CD14-positive monocyte (primary cell): Measurements from ENCODE around the gene PAPOLA. TPM values are rescaled to one million over a fixed set of nuclear protein-coding genes. Genes with fewer than 3 reads are reported as not detected.

Source experiments
- DNase-seq, 3 donors: peaks; one replicate each; pipeline ENCODE4 v3.0.0-alpha.2; 2011 to 2022
- H2AFZ ChIP-seq: 2 replicates; pipeline ENCODE4 v1.6.0; 2012; ENCODE audit warnings: mild to moderate bottlenecking, low read depth, low read length, inconsistent platforms; ENCODE audit not compliant: insufficient read depth, poor library complexity, severe bottlenecking
- H3K27ac ChIP-seq, 2 donors: 1 replicate in 1 of 2; 2 replicates in 1 of 2; pipeline ENCODE4 v1.5.1; 2012 to 2013; ENCODE audit warnings: low read length in 2 of 2, control low read depth in 1 of 2, inconsistent platforms in 1 of 2, low read depth in 1 of 2, mild to moderate bottlenecking in 1 of 2
- H3K27me3 ChIP-seq, 2 donors: one replicate each; pipeline versions ENCODE4 v1.6.0 to v1.6.1; 2011 to 2013; ENCODE audit warnings: low read length in 2 of 2; ENCODE audit not compliant: control insufficient read depth in 2 of 2, insufficient read depth in 2 of 2
- H3K36me3 ChIP-seq, 2 donors: replicated peaks in 1 of 2; 1 replicate in 1 of 2; 2 replicates in 1 of 2; pipeline versions ENCODE4 v1.5.1 to v1.6.1; 2012 to 2013; ENCODE audit warnings: low read length in 2 of 2, control low read depth in 1 of 2, inconsistent platforms in 1 of 2, mild to moderate bottlenecking in 1 of 2; ENCODE audit not compliant: insufficient read depth in 2 of 2, control insufficient read depth in 1 of 2
- H3K4me1 ChIP-seq, 2 donors: 1 replicate in 1 of 2; 2 replicates in 1 of 2; pipeline versions ENCODE4 v1.5.1 to v1.6.1; 2012 to 2013; ENCODE audit warnings: low read length in 2 of 2, control low read depth in 1 of 2, inconsistent platforms in 1 of 2, mild to moderate bottlenecking in 1 of 2, moderate library complexity in 1 of 2; ENCODE audit not compliant: insufficient read depth in 2 of 2, control insufficient read depth in 1 of 2
- H3K4me2 ChIP-seq: replicated peaks from 2 replicates; pipeline ENCODE3; 2012; ENCODE audit warnings: low read length, moderate library complexity, mild to moderate bottlenecking; ENCODE audit not compliant: poor library complexity, severe bottlenecking; ENCODE audit errors: extremely low read depth
- H3K4me3 ChIP-seq, 3 experiments: fragments of 200-600 bp in 1 of 3; sonication (generic) in 1 of 3; replicated peaks in 1 of 3; 1 replicate in 2 of 3; 2 replicates in 1 of 3; pipeline ENCODE4 v1.5.1; 2011 to 2013; ENCODE audit warnings: low read length in 3 of 3, mild to moderate bottlenecking in 3 of 3, control low read depth in 2 of 3, low read depth in 2 of 3, inconsistent platforms in 1 of 3, moderate library complexity in 1 of 3
- H3K79me2 ChIP-seq: 2 replicates; pipeline ENCODE4 v1.6.0; 2012; ENCODE audit warnings: mild to moderate bottlenecking, control low read depth, inconsistent platforms, low read length, moderate library complexity; ENCODE audit not compliant: insufficient read depth
- H3K9ac ChIP-seq: 2 replicates; pipeline ENCODE4 v1.6.0; 2017; ENCODE audit warnings: low read length, mild to moderate bottlenecking; ENCODE audit not compliant: insufficient read depth, poor library complexity, severe bottlenecking
- H3K9me3 ChIP-seq, 2 donors: replicated peaks in 1 of 2; 1 replicate in 1 of 2; 2 replicates in 1 of 2; pipeline versions ENCODE4 v1.5.1 to v1.6.1; 2012 to 2013; ENCODE audit warnings: low read length in 2 of 2, control low read depth in 1 of 2; ENCODE audit not compliant: control insufficient read depth in 1 of 2, insufficient read depth in 1 of 2
- H4K20me1 ChIP-seq: 2 replicates; pipeline ENCODE4 v1.6.0; 2012; ENCODE audit warnings: mild to moderate bottlenecking, low read length, control low read depth, moderate library complexity; ENCODE audit not compliant: insufficient read depth
- H3K27ac Mint-ChIP-seq, 7 donors: one replicate each; pipeline ENCODE4 v1.8.0; 2020; ENCODE audit warnings: mild to moderate bottlenecking in 7 of 7, mixed read lengths in 7 of 7, moderate library complexity in 6 of 7, inconsistent platforms in 2 of 7
- H3K27me3 Mint-ChIP-seq, 3 donors: one replicate each; pipeline ENCODE4 v1.8.0; 2021 to 2022; ENCODE audit warnings: low read depth in 3 of 3, mild to moderate bottlenecking in 3 of 3, mixed read lengths in 3 of 3, moderate library complexity in 3 of 3, inconsistent platforms in 1 of 3
- H3K36me3 Mint-ChIP-seq, 2 donors: one replicate each; pipeline ENCODE4 v1.8.0; 2020; ENCODE audit warnings: mixed read lengths in 2 of 2, inconsistent platforms in 1 of 2, mild to moderate bottlenecking in 1 of 2
- H3K4me1 Mint-ChIP-seq: one replicate; pipeline ENCODE4 v1.8.0; 2020; ENCODE audit warnings: mild to moderate bottlenecking, mixed read lengths
- H3K4me3 Mint-ChIP-seq, 2 donors: one replicate each; pipeline ENCODE4 v1.8.0; 2020; ENCODE audit warnings: mild to moderate bottlenecking in 2 of 2, mixed read lengths in 2 of 2, moderate library complexity in 1 of 2
- H3K9me3 Mint-ChIP-seq, 7 donors: one replicate each; pipeline ENCODE4 v1.8.0; 2020 to 2022; ENCODE audit warnings: mixed read lengths in 7 of 7, mild to moderate bottlenecking in 6 of 7, moderate library complexity in 6 of 7, inconsistent platforms in 2 of 7
- WGBS: methylation state at CpG from one replicate; pipeline ENCODE4 v1.1.5; 2013; ENCODE audit warnings: missing lambda C conversion rate; ENCODE audit not compliant: insufficient coverage; 5-methylcytosine and 5-hydroxymethylcytosine counted together
- intact Hi-C, 2 donors: fragments of 100-400 bp; cut with micrococcal nuclease; formaldehyde crosslinking; loops; one replicate each; pipeline versions ENCODE4 v1.15.0 to v1.15.1; 2023
- polyA plus RNA-seq, 3 donors: library from polyadenylated mRNA; depleted of rRNA in 1 of 3; unstranded in 2 of 3; stranded (reverse) in 1 of 3; fragments of 300-500 nt in 2 of 3; fragments of >200 nt in 1 of 3; fragmentation: Illumina TruSeq in 2 of 3; gene quantifications; 1 replicate in 2 of 3; 2 replicates in 1 of 3; pipeline ENCODE4 v1.2.3, GENCODE V29; 2012 to 2021
- TF ChIP-seq, protein P1 (sequence below): fragments of 200-600 bp; IDR thresholded peaks from one replicate; pipeline ENCODE4 v1.8.0; 2022; ENCODE audit warnings: antibody characterized with exemption, mild to moderate bottlenecking

Gene PAPOLA
- polyA plus RNA-seq, 3 donors, result 57.9 to 87.5 (median 80.3) TPM

DNA sequence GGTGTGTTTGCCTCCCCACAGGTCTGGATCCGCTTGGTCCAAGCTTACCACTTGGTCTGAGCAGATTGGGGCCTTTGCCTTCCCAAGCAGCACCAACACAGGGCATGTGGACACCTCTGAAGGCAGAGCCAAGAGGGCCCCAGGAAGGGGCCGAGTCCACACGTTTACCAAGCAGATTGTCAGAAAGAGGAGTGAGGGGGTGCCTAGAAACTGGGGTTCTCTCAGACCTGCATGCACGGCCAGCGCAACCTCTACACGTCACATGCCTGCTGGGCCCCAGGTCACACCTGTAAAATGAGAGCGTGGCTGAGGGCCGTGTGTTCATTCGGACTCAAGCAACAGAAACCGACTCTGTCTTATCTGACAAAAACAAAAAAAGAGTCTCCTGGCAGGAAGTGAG is 96.9 kb downstream of the PAPOLA start:
- intact Hi-C loops, result no loop called here
- H2AFZ ChIP-seq, result no peak overlapping the region
- Mint-ChIP-seq H3K27ac (no peak overlapping the region), H3K27me3 (peaks cover 9 to 12% (median 10%) of the 10 kb centered on the region in 3 donors), H3K4me1 (no peaks in the 10 kb centered on the region), H3K36me3 (no peaks in the 10 kb centered on the region), H3K4me3 (no peak overlapping the region), H3K9me3 (peaks cover 0 to 2% (median 0%) of the 10 kb centered on the region in 7 donors)
- H3K9me3 ChIP-seq, result no peaks in the 10 kb centered on the region
- H3K4me3 ChIP-seq, result no peak overlapping the region
- no peaks in the 10 kb centered on the region for H3K4me1 ChIP-seq
- no peaks in the 10 kb centered on the region for H4K20me1 ChIP-seq
- no peak overlapping the region for H3K27ac ChIP-seq
- H3K4me2 ChIP-seq, result no peak overlapping the region
- 92% methylated on average over 9 of the region's 10 CpGs for WGBS
- H3K9ac ChIP-seq, result no peak overlapping the region
- TF ChIP-seq, protein P1, sequence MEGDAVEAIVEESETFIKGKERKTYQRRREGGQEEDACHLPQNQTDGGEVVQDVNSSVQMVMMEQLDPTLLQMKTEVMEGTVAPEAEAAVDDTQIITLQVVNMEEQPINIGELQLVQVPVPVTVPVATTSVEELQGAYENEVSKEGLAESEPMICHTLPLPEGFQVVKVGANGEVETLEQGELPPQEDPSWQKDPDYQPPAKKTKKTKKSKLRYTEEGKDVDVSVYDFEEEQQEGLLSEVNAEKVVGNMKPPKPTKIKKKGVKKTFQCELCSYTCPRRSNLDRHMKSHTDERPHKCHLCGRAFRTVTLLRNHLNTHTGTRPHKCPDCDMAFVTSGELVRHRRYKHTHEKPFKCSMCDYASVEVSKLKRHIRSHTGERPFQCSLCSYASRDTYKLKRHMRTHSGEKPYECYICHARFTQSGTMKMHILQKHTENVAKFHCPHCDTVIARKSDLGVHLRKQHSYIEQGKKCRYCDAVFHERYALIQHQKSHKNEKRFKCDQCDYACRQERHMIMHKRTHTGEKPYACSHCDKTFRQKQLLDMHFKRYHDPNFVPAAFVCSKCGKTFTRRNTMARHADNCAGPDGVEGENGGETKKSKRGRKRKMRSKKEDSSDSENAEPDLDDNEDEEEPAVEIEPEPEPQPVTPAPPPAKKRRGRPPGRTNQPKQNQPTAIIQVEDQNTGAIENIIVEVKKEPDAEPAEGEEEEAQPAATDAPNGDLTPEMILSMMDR, result no peak
- no peaks in the 10 kb centered on the region for H3K36me3 ChIP-seq
- no peak for DNase-seq
- H3K27me3 ChIP-seq, result no peaks in the 10 kb centered on the region
- no peaks in the 10 kb centered on the region for H3K79me2 ChIP-seq

DNA sequence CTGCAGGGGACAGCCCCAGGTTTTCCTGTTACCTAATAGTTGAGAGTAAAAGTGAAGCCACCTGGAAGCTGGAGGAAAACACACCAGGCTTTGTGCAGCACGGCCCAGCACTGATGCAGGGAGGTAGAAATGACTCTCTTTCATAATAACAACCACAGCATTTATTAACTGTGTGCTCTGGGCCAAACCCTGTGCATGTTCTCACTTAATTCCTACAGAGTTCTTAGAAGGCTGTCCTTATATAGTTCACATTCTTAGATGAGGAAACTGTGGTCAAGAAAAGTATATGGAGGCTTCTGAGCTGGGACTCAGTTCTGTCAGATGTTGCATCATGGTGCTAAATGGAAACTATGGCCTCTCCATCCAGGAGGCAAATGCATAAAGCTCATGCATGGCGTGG is 100.0 kb downstream of the PAPOLA start:
- no peaks in the 10 kb centered on the region for H3K4me1 Mint-ChIP-seq
- H2AFZ ChIP-seq, result no peak overlapping the region
- intact Hi-C loops, result no loop called here
- H4K20me1 ChIP-seq, result no peaks in the 10 kb centered on the region
- no peak overlapping the region for H3K4me2 ChIP-seq
- peaks cover 0 to 4% (median 0%) of the 10 kb centered on the region in 7 donors for H3K9me3 Mint-ChIP-seq
- no peaks in the 10 kb centered on the region for H3K36me3 Mint-ChIP-seq
- H3K27me3 ChIP-seq, result no peaks in the 10 kb centered on the region
- no peak overlapping the region for H3K4me3 Mint-ChIP-seq
- no peak overlapping the region for H3K27ac ChIP-seq
- H3K4me1 ChIP-seq, result no peaks in the 10 kb centered on the region
- TF ChIP-seq, protein P1, result no peak
- WGBS, result 100% methylated on average over 1 of the region's 2 CpGs
- peaks cover 7 to 12% (median 9%) of the 10 kb centered on the region in 3 donors for H3K27me3 Mint-ChIP-seq
- no peaks in the 10 kb centered on the region for H3K9me3 ChIP-seq
- H3K27ac Mint-ChIP-seq, result no peak overlapping the region
- H3K4me3 ChIP-seq, result no peak overlapping the region
- no peaks in the 10 kb centered on the region for H3K79me2 ChIP-seq
- no peaks in the 10 kb centered on the region for H3K36me3 ChIP-seq
- no peak overlapping the region for H3K9ac ChIP-seq
- no peak for DNase-seq
